GM21619 (cell line): Measurements from ENCODE around the gene SAMD11.
"Not testable (repeated sequence)": the region's sequence is repeated elsewhere in the genome, so short reads cannot be mapped to it uniquely, and the experiment has no call there.

Experiments
- ATAC-seq: cut with Tn5 transposase; IDR thresholded peaks from one replicate; pipeline ENCODE4 v1.9.1; 2021; ENCODE audit not compliant: unreplicated experiment

SAMD11 gene, protein sequence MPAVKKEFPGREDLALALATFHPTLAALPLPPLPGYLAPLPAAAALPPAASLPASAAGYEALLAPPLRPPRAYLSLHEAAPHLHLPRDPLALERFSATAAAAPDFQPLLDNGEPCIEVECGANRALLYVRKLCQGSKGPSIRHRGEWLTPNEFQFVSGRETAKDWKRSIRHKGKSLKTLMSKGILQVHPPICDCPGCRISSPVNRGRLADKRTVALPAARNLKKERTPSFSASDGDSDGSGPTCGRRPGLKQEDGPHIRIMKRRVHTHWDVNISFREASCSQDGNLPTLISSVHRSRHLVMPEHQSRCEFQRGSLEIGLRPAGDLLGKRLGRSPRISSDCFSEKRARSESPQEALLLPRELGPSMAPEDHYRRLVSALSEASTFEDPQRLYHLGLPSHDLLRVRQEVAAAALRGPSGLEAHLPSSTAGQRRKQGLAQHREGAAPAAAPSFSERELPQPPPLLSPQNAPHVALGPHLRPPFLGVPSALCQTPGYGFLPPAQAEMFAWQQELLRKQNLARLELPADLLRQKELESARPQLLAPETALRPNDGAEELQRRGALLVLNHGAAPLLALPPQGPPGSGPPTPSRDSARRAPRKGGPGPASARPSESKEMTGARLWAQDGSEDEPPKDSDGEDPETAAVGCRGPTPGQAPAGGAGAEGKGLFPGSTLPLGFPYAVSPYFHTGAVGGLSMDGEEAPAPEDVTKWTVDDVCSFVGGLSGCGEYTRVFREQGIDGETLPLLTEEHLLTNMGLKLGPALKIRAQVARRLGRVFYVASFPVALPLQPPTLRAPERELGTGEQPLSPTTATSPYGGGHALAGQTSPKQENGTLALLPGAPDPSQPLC

DNA sequence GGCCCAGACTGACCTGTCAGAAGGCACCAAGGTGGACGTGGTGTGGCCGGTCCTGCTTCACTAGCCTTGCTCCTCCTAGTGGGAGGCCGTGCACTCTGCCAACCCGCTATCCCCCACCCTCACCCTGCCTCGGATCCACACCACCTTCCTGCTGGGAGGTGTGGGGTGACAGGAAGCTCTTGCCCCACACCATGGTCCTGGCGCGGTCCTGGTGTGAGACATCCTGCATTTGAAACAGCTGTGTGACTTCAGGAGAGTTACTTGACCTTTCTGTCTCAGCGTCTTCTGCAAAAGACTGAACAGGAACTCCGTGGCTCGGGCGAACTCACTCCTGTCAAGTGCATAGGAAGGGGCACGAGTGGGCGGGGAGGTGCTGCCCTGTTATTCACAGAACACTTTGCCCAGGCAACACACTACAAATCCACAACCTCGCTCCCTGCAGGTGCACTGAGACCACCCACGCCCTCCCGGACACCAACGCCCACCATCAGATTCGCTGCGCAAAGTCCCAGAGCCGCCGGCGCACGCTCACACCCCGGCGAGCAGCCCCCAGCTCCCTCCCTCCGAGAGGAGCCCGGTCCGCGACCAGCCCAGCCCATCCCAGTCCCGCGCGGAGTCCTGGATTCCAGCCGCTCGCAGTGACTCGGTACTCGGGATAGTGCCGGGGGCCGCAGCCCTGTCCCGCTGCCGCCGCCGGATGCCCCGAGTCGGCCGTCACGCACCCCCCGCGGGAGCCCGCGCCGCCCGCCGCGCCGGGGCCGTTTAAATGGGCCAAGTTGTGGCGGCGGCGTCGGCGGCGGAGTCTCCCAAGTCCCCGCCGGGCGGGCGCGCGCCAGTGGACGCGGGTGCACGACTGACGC lies at the start of gene SAMD11:
Gene SAMD11 (plus strand): TSS at position 793 of the 860 bp plus-strand sequence. CDS start 509 bp downstream, outside the sequence.
- no peak for ATAC-seq

DNA sequence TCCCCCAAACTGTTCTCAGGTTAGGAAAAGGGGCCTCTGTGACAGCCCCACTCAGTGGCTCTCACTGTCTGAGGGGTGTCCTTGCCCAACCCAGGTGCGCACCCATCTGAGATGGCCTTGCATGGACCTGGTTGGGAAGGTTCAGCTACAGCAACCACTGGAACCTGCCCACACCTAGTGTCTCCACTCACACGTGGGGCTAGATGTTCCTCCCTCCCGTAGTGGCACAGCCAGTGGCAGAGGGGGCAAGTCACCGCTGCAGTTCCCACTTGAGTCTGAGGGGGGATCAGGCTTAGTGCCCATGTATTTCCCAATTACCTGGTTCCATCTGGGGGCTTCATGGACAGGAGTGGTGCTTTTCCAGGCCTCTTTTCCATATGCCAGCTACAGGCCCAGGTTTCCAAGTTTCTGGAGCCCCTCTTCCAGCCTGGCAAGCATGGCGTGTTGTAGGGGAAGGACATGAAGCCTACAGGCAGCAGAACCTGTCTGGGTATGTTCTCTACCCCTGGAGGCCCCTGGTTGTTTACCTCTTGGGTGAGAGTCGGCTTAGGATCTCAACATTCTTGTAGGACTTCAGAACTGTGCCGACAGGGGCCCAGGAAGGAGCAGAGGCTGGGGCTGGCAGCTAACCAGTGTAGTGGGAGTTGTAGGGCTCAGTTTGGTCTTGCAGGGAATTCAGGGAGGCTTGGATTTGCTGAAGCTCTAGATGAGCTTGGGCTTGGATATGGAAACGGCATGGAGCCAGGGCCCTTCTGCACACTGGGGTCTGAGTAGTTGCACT lies 47.1 kb upstream of the SAMD11 start:
- ATAC-seq, result not testable (repeated sequence)

DNA sequence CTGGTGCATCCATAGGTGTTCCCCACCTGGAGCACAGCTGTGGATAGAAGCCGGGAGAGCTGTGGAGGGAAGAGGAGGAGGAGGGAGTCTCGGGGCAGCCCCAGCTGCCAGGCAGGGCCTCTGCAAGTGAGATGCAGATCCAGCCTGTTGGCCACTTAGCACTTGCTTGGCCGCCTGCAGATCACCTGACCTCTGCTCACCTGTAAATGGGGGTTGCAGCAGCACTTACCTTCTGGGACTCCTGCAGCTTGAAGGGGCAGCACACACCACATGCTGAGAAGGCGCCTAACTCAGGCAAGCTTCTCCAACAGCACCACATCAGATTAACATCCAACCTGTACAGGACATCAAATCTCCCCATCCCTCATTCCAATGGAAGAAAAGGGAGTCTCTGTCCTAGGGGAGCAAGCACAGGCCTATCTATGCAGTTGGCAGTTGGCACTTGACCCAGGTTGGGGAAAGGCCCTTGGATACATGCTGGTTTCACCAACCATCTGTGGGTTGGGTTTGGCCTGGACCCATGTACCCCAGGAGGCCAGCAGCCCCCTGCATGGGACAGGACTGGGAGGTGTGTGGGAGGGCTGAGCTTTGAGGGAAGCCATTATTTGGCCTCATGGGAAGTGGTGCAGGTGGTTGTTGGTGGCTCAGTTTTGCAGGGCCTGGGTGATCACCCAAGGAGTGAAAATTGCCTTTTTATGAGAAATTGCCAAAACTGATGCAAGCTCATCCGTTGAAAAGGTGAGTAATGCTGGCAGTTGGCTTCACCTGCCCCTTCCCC lies 46.3 kb upstream of the SAMD11 start:
- ATAC-seq, result not testable (repeated sequence)

DNA sequence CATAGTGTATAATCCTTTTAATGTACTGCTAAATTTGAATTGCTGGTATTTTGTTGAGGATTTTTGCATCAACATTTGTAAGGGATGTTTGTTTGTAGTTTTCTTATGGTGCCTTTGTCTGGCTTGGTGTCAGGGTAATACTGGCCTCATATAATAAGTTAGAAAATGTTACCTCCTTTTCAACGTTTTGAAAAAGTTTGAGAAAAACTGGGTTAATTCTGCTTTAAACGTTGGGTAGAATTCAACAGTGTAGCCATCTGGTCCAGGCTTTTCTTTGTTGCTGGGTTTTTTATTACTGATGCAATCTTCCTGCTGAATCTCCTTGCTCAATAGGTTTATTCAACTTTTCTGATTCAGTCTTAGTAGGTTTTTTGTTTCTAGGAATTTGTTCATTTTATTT lies 43.2 kb upstream of the SAMD11 start:
- ATAC-seq, result not testable (repeated sequence)

DNA sequence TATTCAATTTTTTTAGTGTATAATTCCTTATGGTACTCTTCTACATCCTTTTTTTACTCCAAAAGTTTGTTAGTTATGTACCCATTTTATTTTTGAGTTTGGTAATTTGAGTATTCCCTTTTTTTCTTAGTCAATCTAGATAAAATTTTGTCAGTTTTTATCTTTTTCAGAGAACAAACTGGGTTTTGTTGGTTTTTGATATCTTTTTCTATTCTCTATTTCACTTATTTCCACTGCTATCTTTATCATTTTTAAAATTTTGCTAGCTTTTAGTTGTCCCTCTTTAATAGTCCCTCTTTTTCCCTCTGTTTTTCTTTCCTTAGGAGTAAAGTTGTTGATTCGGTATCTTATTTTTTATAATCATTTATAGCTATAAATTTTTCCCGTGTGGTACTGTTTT lies 42.8 kb upstream of the SAMD11 start:
- not testable (repeated sequence) for ATAC-seq

DNA sequence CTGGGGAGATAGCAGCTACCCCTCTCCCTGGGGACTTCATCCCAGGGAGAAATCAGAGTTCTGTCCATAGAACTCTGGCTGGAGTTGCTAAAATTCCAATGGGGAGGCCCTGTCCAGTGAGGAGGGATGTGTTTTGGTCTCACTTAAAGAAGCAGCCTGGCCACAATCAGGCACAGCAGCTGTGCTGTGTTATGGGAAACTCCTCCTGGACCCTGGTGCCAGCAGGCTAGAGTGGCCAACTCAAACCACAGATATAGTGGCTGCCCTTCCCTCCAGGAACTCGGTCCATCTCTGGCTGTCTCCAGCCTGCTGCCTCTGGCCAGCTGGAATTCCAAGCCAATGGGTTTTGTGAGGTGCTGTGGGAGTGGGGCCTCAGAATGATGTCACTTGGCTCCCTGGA lies 37.4 kb upstream of the SAMD11 start:
- no peak for ATAC-seq

DNA sequence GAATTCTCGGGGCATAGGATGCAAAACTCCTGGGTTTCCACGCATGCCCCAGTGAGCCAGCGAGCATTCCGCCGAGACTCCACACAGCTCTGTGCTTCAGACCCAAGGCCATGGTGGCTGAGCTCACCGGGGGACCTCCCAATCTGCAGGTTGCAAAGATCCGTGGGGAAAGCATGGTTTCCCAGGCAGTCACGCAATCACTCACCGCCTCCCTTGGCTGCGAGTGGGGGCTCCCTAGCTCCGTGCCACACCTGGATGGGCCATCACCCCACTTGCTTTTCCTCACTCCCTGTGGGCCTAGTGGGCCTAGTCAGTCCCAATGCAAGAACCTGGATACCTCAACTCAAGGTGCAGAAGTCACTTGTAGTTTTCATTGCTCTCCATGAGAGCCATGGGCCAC lies 37.0 kb upstream of the SAMD11 start:
- ATAC-seq, result no peak

DNA sequence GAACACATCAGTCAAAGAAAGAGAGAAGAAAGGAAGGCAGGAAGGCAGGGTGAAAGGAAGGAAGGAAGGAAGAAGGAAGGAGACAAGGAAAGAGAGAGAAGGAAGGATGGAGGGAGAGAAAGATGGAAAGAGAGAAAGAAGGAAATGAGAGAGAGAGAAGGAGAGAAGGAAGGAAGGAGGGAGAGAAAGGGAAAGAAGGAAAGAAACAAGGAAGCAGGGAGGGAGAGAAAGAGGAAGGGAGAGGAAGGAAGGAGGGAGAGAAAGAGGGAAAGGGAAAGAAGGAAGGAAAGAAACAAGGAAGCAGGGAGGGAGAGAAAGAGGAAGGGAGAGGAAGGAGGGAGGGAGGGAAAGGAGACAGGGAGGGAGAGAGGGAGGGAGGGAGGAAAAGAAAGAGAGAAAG lies 35.4 kb upstream of the SAMD11 start:
- no peak for ATAC-seq

DNA sequence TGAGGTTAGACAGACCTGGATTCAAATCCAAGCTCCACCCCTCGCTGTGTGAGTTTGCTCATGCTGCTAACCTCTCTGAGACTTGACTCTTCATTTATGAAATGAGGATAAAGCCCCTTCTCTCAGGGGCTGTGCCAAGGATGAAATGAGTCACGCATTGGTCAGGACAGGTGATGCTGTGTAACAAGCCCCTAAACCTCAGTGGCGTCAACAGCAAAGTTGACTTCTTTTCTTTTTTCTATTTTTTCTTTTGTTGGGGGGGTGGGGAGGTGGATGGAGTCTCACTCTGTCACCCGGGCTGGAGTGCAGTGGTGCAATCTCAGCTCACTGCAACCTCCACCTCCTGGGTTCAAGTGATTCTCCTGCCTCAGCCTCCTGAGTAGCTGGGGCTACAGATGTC lies 33.9 kb upstream of the SAMD11 start:
- ATAC-seq, result not testable (repeated sequence)

DNA sequence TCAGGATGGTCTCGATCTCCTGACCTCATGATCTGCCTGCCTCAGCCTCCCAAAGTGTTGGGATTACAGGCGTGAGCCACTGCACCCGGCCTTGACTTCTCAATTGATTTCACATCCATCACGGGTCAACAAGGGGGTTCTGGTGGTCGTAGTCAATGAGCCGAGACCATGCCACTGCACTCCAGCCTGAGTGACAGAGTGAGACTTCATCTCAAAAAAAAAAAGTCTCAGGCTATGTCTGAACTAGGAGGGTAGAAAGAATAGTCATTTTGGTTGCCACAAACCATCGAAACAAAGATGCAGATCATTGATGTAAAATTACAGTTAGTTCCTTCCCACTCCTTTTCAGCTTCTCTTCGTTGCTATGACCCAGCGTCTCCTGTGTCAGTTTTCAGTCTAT lies 33.5 kb upstream of the SAMD11 start:
- not testable (repeated sequence) for ATAC-seq

DNA sequence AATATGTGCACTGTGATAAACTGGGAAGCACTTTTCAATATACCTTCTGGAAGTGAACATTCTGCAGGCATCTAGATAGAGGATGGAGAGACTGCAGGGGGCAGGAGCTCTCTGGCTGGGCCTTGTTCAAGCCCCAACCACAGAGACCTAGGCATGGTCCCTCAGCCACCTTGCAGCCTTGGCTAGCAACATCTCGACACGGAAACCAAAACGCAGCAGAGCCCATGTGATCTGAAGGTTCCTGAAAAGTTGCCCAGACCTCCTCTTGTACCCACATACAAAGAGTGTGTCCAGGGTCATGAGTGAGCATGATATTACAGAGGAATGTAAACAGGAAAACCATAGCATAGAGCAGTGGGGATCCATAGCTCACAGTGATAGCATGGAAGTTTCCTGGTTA lies 33.1 kb upstream of the SAMD11 start:
- ATAC-seq, result no peak

DNA sequence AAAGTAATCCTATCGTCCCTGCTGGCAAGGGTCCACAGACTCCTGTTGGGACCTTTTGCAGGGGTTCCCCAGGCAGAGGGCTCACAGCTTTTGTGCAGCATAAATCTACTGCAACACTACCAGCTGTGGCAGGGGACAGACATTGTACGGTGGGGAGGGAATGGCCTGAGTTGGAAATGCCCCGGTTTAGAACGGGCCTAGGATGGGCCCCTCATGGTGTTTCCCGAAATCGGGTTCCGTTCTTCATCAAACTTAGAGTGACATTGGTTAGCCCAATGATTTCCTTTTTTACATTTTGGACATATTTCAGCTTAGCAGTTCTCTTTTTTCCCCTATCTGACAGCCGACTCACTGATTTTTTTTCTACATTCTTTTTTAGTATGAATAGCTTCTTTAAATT lies 26.5 kb upstream of the SAMD11 start:
- ATAC-seq, result no peak

DNA sequence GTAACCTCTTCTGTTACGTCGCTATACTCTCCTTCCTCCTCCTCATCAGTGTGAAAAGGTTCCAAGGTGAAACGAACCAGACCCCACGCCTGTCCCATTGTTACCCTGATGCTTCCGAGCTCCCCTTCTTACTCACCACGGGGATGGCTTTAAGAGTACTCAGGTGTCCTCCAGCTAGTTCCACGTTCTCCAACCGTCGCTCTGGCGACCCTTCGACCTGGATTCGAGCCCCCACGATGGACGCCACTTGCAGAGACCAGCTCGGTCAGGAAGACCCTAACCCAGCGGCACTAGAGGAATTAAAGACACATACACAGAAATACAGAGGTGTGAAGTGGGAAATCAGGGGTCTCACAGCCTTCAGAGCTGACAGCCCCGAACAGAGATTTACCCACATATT lies 25.8 kb upstream of the SAMD11 start:
- ATAC-seq, result not testable (repeated sequence)

DNA sequence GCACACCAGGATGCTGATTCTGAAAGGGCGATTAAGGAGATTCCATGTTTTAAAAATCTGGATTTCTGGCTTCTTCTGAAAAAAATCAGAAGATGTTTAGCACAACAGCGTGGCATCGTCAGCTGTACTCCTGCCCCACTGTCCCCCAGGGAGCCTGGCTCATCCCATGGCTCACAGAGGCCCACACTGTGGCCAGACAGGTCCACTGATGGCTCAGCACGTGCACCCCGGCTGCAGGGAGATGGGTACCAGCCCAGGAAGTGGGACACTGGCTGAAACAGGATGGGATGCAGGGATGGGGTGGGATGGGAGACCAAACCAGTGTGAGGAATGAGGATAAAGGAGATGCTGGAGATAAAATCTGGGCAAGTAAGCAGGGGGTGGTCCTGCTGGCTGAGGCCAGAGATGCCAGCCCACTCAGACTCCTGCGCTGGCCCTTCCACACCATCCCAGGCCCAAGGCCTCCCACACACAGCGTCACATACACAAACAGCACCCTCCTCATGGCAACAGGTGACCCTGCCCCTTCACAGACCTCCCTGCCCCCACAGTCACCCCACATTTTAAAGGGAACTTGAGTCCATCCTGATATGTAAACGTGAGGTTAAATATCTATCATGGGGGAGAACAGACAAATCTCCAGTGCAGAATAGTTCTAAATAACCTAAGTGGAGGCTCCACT lies 23.9 kb upstream of the SAMD11 start:
- no peak for ATAC-seq

DNA sequence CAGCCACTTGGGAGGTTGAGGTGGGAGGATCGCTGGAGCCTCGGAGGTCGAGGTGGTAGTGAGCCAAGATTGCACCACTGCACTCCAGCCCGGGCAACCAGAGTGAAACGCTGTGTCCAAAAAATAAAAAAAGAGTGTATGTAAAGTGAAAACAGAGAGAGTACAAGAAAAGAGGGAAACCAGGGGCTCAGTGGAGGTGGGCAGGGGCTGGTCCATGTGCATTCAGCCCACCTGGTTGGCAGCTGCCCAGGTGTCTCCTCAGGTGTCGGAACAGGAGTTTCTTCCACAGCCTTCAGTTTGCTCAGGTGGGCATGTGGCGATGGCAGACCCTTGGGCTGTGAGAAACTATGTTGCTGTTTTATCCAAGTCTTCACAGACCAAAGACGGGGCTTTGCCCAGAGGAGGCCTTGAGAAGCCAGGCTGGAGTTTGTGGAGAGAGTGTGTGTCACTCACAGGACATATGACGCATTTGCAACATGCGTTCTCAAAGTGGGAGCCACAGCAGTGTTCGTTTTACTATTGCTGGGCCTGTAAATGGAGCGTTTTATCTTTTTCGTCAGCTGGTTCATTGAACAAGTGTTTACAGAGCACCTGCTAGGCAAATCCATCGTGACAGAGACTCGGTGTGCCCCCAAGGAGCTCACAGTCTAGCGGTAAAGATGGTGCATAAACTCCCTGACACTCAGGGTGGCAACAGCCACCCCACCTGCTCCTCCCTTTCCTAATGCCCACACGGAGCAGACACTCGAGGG lies 22.4 kb upstream of the SAMD11 start:
- ATAC-seq, result no peak

DNA sequence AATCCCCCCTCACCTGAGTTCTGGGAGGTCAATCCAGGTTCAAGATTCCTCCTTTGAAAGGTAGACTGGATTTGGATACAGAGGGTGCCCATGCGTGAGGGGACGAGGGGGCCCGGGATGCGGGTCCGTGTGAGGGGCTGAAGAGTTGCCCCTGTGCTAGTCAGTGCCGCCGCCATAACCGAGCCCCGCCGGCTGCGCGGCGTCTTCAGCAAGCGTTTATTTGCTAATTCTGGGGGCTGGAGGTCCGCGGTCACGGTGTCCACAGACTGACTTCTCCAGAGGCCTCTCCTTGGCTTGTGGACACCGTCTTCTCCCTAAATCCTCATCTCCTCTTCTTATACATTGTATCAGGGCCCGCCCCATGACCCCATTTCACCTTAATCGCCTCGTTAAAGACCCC lies 20.9 kb upstream of the SAMD11 start:
- no peak for ATAC-seq

DNA sequence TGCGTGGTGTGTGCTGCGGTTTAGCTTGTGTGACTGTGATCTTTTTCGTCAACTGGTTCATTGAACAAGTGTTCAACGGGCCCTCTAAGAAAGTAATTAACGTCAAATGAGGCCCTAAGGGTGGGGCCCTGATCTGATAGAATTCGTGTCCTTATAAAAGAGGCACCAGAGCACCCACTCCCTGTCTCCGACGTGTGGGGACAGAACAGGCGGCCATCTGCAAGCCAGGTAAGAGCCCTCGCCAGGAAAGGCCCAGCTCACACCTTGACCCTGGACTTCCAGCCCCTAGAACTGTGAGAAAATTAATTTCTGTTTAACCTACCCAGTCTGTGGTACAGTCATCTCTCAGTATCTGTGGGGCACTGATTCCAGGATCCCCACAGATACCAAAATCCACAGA lies 20.4 kb upstream of the SAMD11 start:
- ATAC-seq, result no peak

DNA sequence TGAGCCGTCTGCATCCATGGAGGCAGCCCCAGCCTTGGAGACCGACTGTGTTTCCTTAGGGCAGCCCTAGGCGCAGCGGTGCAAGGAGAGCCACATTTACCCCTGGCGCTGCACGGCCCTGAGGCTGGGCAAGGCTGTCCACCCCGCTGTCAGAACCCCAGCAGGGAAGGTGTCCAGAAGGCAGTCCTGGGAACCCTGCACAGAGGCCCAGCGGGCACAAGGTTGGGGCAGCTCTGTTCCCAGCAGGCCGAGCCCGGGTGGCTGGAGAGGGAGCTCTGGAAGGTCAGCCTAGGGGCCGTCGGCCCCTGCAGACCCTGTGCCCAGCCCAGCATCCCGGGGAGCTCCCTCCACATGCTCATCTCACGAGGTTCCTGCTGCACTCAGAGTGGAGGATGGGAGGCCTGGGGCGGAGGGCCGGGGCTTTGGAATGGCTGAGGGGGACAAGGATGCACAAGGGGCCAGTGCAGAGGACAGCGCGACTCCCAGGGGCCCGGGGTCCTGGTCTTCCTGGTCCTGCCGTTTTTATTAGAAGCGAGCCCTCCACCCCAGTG lies 19.9 kb upstream of the SAMD11 start:
- ATAC-seq, result no peak
